DMS79 (cell line): ENCODE data around the gene PTPRT.
"Not testable (repeated sequence)": the region's sequence is repeated elsewhere in the genome, so short reads cannot be mapped to it uniquely, and the experiment has no call there.

Source experiments
- DNase-seq: peaks from one replicate; lab custom pipeline; 2025; lab: John Stamatoyannopoulos, UW

Gene PTPRT

DNA sequence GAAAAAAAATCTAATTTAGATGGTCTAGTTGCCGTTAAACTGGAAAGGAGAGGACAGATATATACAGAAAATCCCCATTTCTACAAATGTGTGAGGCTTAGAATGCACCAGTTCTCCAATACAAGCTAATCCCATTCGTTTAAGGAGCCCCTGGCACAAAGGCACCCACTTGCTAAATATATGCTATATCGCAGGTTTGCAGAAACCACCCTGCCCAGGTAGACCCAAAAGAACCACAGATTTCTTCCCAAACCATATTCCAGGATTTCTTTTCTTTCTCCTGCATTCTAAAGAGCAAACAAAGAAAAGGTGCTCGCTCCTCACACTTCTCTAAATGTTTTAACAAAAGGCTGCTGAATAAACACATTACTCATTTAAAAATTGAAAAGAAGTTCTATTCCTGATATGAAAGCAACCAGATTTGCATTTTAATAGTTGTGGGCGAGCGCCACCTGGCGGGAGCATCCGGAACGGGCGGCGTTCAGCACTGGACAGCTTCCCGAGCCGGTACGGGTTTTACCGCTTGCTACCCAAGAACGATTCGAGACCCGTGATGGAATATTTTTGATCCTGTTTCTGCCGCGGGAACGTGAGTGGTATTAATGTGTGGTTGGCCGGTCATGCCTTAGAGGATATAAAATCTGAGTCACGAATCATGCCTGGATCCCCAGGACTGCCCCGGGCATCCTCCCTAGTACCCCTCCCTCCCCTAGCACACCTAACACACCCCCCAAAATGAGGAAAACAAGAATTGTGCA lies 2.1 kb downstream of the PTPRT start:
- no peak for DNase-seq

DNA sequence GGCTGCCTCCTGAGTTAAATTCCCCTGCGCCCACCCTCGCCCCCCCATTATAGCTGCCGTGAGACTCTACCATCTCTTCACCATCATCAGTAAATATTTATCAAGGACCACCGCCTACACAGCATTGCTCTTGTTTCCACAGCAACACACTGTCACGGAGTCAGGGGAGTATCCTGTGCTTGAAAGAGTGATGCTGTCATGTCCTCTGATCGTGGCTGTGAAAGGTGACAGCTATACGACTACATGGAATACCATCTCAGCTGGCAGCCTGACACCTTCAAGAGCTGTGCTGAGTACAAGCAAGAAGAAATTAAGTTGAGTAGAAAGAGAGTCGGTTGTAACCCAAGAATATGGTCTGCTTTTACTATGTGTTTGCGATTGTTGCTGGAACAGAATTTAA lies 3.4 kb downstream of the PTPRT start:
- DNase-seq: no peak

DNA sequence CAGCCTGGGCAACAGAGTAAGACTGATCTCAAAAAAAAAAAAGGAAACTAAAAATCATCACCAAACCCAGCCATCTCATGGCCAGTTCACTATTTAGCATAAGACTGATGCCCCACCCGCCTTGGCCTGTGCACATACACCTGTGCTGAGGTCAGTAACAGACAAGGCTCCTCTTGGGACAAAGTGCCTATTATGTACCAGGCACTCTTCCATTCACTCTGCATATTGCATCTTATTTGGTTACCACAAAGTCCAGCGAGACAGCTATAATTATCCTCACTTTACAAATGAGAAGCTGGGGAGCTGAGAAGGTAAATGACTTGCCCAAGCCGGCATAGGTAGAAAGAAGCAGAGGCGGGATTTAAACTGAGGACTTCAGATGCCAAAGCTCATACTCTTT lies 3.8 kb downstream of the PTPRT start:
- DNase-seq: no peak

DNA sequence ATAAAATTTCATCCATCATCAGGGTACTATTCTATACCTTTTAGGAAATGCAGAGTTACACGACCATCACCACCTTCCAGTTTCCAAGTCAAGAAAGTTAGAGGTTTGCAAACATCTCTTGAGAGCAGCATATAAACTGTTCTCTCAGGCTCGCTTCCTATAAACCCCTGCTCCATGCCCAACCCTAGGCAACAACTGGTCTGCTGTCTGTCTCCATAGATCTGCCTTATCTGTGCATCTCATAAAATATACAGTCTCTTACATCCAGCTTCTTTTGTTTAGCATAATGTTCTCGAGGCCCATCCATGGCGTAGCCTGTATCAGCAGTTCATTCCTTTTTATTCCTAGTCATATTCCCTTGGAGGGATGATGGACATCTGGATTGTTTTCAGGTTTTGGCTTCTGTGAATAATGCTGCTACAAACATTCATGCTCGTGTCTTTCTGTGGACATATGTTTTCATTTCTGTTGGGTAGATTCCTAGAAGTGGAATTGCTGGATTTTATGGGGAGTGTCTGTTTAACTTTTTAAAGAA lies 6.1 kb downstream of the PTPRT start:
- no peak for DNase-seq

DNA sequence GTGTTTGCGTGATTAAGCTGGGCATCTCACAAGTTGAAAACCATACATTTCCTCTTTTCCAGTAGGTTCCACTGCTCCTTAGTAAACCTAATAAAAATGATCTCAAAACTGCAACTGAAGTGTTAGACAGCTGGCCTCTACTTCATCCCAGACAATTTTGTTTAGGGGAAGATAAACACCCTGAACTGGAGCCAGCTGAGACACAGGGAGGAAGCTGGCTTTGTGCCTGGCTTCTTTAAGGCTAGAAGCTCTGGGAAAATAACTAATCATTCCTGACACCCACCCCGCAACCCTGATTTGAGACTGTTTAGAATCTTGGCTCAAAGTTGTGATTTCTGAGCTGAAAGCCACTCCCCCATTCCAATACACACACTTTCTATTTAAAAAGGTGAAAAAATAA lies 11.6 kb downstream of the PTPRT start:
- no peak for DNase-seq

DNA sequence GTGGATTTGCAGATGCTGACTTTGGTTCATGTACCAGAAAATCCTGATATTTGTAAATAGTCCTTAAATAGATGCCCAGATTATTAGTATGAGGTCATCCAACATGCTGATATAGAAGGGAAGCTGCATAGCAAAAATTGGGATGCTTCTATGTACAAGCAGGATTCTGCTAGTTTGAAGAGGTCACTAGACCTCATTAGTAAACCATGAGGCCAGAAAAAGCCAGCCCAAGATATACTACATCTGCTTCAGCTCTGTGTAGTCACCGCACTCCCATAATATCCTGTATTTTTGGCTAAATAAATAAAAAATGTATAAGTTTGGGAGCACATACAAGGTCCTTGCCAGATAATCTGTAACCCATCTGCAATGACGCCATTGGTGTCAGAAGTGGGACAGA lies 13.0 kb downstream of the PTPRT start:
- no peak for DNase-seq

DNA sequence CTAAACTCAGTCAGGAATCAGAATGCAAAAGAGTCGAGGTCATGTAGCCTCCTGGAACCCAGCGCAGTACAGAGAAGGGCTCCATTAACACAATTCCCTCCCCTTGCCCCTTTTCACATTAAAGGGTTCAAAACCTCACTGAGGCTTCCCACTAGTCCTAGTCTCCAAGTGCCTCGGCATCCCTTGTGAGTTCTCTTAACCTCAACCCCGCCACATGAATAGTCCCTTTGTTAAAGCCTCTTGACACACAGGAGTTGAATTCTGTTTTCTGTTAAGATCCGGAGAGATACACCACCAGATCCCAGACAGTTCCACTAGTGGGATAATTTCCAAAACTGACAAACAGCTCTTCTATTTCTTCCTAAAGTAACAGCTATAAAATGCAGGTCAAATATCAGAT lies 17.8 kb downstream of the PTPRT start:
- DNase-seq: no peak

DNA sequence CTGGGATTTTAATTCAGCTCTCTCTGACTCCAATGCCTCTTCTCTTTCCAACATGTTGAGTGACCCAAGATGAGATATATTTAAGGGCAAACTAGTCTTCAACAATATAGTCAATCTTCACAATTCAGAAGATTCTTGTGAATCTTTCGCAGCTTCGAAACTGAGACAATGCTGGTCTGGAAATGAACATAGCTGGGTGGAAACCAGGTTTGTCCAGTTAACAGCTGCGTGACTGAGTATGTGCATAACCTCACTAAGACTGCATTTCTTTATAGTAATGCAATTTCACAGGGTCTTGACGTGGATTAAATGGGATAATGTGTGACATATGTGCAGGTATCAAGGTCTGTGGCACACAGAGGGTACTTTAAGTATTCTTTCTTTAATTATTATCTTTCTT lies 18.9 kb downstream of the PTPRT start:
- no peak for DNase-seq

GRCh38 chr20:43167615-43168014 lies 22.1 kb downstream of the PTPRT start:
- no peak for DNase-seq

DNA sequence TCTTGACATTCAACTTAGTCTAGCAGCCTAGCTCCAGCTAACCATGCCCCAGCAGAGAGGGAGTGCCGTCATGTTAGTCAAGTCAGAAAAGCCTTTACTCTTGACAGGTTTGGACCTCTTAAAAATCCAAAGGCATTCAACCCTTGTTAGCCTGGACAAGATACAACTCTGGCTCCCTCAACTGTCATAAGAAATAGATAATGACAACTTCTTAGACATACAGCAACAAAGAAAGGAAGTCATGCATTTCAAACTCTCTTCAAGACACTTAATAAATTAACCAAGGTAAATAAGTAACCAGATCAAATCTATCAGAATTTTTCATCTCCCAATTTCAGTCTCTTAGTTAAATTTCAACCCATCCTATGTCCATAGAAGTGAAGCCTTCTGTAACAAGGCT lies 22.7 kb downstream of the PTPRT start:
- no peak for DNase-seq

GRCh38 chr20:43165611-43166010 lies 24.1 kb downstream of the PTPRT start:
- no peak for DNase-seq

DNA sequence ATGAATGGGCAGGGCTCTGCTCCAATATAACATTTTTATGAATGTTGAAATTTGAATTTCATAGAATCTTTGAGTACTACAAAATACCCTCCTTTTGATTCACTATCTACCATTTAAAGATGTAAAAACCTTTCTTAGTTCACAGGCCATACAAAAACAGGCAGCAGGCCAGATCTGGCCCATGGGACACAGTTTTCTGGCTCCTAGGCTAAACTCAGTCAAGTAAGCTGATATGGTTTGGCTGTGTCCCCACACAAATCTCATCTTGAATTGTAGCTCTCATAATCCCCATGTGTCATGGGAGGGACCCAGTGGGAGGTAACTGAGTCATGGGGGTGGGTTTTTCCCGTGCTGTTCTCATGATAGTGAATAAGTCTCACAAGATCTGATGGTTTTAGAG lies 25.0 kb downstream of the PTPRT start:
- DNase-seq: not testable (repeated sequence)

DNA sequence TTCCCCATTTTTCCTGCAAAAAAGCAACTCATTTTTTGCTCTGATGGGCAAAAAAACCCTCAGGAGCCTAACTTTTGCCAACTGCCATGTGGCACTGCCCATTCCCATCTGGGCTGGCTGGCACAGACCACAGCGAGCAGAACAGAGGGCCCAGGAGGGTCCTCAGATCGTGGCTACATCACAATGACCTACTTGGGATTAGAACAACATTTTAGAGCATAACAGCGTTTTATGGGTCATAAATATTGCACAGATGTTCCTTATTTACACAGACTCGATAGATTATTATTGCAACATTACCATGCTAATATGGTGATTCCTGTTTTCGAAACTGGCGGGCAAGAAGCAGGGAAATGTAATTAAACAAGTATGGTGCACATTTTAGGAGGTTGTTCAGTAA lies 28.0 kb downstream of the PTPRT start:
- DNase-seq: no peak

DNA sequence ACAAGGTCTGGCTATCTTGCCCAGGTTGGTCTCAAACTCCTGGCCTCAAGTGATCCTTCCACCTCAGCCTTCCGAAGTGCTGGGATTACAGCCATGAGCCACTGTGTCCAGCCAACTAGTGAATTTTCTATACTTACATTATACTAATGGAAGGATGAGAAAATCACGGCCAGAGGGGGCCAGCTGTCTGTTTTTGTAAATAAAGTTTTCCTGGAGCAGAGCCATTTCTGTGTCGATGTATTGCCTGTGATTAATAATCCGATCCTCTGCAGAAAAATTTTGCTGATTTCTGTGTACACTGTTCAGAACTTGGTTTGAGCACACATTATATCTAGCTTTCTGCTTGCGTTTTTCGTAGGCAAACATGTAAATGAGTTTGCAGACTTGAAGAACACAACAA lies 28.8 kb downstream of the PTPRT start:
- no peak for DNase-seq

GRCh38 chr20:43159994-43160393 lies 29.7 kb downstream of the PTPRT start:
- no peak for DNase-seq

DNA sequence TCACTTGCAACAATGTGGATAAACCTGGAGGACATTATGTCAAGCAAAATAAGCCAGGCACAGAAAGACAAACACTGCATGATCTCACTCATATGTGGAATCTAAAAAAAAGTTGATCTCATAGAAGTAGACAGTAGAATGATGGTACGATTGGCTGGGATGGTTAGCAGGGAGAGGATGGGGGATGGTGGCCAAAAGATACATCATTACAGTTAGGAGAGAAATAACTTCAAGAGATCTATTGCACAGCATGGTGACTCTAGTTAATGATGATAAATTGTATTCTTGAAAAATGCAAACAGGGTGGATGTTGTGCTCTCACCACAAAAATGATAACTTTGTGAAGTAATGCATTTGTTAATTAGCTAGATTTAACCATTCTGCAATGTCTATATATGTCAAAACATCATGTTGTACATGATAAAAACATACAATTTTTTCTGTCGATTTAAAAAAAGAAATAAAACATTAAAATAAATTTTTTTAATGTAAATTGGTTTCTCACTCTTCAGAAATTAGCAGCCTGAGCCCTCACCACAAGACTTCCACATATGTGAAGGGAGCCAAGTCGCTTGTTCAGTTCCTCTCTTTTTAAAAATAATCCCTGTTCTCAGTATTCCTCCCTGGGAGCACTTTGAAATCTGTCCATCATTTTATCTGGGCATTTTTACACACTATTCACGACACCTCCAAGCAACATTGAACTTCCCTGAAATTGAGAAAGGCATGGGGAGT lies 34.2 kb downstream of the PTPRT start:
- no peak for DNase-seq

DNA sequence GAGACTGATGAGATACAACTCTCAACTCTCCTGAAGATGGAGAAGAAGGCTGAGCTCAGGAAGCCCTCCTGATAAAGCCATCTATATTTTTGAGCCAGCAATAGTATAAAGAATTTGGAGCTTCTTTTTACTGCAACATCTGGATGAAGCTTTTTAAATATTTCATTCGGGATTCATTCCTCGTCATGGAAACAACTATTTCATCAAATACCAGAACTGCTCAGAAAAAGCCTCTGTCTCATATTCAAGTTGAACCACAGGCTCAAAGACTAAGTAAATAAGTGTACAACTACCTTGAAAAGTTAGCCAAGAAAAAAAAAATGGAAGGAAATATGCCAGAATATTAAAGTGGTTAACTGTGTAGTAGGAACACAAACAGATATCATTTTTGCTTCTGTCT lies 37.8 kb downstream of the PTPRT start:
- DNase-seq: no peak

DNA sequence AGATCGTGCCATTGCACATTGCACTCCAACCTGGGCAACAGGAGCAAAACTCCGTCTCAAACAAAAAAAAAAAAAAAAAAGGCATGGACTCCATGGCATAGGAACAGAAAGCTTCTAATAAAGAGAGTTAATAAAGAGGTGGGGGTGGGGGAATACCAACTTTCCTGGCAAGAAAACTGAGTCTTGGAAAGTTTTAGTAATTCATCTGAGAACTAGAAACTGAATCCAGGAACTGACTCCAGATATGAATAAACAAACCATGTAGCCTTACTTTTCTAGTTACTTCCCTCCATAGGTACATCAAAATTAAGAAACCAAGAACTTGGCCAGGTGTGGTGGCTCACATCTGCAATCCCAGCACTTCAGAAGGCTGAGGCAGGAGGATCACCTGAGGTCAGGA lies 38.5 kb downstream of the PTPRT start:
- DNase-seq: no peak

DNA sequence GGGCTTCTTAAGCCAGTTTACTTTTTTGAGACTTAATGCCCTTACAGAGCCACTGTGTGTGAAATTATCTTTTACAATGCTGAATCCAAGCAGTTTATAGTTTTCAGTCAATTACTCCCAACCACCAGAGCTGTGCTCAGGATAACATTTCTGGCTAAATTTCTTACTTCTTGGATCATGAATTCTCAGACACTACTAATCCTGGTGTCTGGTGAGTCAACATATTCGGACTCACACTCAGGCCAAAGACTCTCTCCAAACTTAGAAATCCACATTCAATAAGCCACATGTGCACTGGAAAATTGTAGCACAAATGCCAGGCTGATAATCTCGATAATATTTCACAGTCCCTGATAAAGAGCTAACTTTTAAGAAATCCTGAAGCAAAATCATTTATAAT lies 49.0 kb downstream of the PTPRT start:
- DNase-seq: no peak

- DNase-seq: no peak
Measured at GRCh38 chr20:43138061-43138770, 51.5 kb downstream of the PTPRT start.

DNA sequence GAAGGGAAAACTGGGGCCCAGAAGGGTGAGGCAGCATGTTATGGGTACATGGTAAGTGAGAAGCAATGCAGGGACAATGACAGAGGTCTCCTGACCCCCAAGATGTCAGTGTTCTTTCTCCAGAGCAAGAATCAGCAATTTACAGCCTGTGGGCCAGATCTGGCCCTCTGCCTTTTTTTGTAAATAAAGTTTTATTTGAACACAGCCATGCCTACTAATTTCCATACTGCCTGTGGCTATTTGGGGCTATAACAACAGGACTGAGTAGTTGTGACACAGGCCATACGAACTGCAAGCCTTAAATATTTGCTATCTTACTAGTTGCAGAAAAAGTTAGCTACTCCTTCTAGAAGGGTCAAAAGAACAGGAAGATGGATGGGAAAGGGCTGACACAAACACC lies 52.5 kb downstream of the PTPRT start:
- no peak for DNase-seq

GRCh38 chr20:43124241-43124640 lies 65.5 kb downstream of the PTPRT start:
- DNase-seq: no peak

GRCh38 chr20:43123180-43123579 lies 66.5 kb downstream of the PTPRT start:
- DNase-seq: no peak
